Measurements from ENCODE around the gene ITIH4.

The ITIH4 gene

DNA sequence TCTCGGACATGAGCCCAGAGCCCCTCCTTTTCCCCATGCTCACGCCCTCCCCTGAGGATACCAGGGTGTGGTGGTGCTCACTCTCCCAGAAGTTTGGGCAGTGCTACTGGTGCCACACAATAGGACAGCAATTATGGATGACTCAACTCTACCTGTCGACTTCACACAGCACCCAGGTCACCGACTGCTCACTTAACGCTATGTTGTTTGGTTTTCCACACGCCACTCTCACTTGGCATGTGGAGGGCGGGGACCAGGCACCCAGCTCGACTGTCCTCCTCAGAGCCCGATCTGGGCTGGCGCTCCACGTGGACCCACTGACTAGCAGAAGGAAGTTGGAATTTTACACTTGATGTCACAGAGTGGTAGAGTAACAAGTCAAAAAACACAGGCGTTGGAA, 36.0 kb upstream of the ITIH4 start:
- H3K9ac ChIP-seq (ENCODE audit: low read length), result no peak overlapping the region

DNA sequence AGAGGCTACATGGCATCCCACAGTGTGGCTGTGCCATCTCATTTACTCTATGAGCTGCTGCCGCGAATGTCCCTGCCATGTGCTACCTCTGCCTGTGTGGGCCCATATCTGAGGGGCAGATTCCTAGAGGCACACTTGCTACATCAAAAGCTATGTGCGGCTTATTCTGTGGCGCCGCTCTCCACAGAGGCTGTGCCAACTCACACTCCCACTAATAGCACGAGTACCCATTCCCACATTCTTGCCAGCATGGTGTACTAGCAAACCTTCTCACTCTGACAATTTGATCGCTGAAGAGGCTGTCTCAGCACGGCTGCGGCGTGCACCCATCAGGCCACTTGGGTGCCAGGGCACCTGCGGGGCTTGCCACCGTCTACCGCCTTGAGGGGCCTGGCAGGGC, 35.5 kb upstream of the ITIH4 start:
- H3K9me3 ChIP-seq (ENCODE audit: low read length), result no peaks in the 10 kb centered on the region
- H3K4me1 ChIP-seq (ENCODE audit: insufficient read depth, low read length), result no peaks in the 10 kb centered on the region
- H3K4me3 ChIP-seq (ENCODE audit: low read depth in 1 of 2, low read length in 2 of 2), result no peak overlapping the region
- H3K9ac ChIP-seq (ENCODE audit: low read length), result no peak overlapping the region
- no peak overlapping the region for H3K27ac ChIP-seq (ENCODE audit: low read depth, low read length)
- no peaks in the 10 kb centered on the region for H3K27me3 ChIP-seq (ENCODE audit: control insufficient read depth in 1 of 2, insufficient read depth in 2 of 2, low read length in 2 of 2)
- H3K36me3 ChIP-seq (ENCODE audit: insufficient read depth, low read length), result no peaks in the 10 kb centered on the region

More for the DNA sequence above, 36.0 kb upstream of the ITIH4 start:
- Histone ChIP-seq H3K36me3 (ENCODE audit: insufficient read depth, low read length) (no peaks in the 10 kb centered on the region), H3K4me1 (ENCODE audit: insufficient read depth, low read length) (no peaks in the 10 kb centered on the region), H3K9me3 (ENCODE audit: low read length) (no peaks in the 10 kb centered on the region), H3K27me3 (ENCODE audit: control insufficient read depth in 1 of 2, insufficient read depth in 2 of 2, low read length in 2 of 2) (no peaks in the 10 kb centered on the region), H3K4me3 (ENCODE audit: low read depth in 1 of 2, low read length in 2 of 2) (no peak overlapping the region), H3K27ac (ENCODE audit: low read depth, low read length) (no peak overlapping the region)

DNA sequence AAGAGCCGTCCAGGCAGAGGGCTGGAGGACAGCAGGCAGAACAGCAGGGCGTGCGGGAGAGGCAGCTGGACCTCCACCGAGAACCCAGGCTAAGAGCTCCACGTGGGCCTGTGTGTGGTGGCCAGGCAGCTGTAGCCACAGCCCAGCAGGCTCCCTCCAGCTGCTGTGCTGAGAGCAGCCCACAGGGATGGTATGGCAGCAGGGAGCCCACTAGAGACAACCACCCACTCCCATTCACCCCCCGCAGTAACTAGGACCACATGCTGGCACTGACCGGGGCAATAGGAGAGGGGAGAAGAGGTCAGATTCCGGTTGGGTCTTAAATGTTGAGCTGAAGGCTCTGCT, 29.9 kb upstream of the ITIH4 start:
- Histone ChIP-seq H3K36me3 (ENCODE audit: insufficient read depth, low read length) (no peaks in the 10 kb centered on the region), H3K4me1 (ENCODE audit: insufficient read depth, low read length) (peaks cover 11% of the 10 kb centered on the region), H3K9ac (ENCODE audit: low read length) (no peak overlapping the region), H3K27ac (ENCODE audit: low read depth, low read length) (no peak overlapping the region), H3K27me3 (ENCODE audit: control insufficient read depth in 1 of 2, insufficient read depth in 2 of 2, low read length in 2 of 2) (no peaks in the 10 kb centered on the region), H3K4me3 (ENCODE audit: low read depth in 1 of 2, low read length in 2 of 2) (no peak overlapping the region), H3K9me3 (ENCODE audit: low read length) (no peaks in the 10 kb centered on the region)

DNA sequence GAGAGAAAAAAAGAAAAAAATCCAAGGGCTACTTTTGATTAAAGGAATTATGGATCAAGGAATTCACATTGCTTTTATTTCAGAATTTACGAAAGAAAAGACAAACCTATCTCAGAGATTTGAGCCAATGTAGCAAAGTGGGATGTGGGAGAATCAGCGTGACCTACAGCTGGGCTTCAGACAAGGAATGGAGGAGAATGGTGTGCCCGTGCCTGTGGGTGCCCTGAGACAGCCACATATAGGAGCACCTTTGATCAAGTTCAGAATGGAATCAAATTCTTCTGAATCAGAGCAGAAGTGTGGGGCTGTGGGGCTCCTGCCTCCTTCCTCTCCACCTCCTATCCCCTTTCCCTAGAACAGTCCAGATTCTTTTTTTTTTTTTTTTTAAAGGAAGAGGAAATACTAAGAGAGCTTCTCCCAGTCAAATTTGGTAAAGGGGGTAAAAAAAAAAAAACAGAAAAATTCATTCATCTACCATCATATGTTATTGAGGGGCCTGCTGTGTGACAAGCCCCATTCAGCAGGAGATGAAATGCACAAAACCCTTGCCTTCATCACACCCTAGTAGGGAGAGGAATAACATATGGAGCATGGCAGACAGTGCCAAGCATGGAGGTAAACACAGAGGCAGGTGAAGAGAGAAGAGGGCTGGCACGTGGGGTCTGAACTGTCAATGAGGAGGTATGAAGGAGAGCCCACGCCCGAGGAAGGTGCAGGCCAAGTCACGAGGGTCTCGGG, 29.4 kb upstream of the ITIH4 start:
- Histone ChIP-seq H3K27me3 (ENCODE audit: control insufficient read depth in 1 of 2, insufficient read depth in 2 of 2, low read length in 2 of 2) (no peaks in the 10 kb centered on the region), H3K9ac (ENCODE audit: low read length) (no peak overlapping the region), H3K9me3 (ENCODE audit: low read length) (no peaks in the 10 kb centered on the region), H3K4me3 (ENCODE audit: low read depth in 1 of 2, low read length in 2 of 2) (no peak overlapping the region), H3K4me1 (ENCODE audit: insufficient read depth, low read length) (peaks cover 11% of the 10 kb centered on the region), H3K36me3 (ENCODE audit: insufficient read depth, low read length) (peaks cover 2% of the 10 kb centered on the region), H3K27ac (ENCODE audit: low read depth, low read length) (no peak overlapping the region)

DNA sequence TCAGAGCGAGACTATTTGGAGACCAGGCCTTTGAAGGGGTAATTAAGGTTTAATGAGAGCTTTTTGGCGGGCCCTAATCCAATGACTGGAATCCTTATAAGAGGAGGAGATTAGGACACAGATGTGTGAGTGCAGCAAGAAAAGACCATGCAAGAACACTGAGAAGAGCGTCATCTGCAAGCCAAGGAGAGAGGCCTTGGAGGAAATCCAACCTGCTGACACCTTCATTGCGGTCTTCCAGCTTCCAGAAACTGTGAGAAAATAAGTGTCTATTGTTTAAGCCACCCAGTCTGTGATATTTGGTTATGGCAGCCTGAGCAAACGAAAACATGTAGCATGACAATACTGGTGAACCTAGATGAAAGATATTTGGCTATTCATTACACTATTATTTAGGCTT, 27.4 kb upstream of the ITIH4 start:
- Histone ChIP-seq H3K27me3 (ENCODE audit: control insufficient read depth in 1 of 2, insufficient read depth in 2 of 2, low read length in 2 of 2) (no peaks in the 10 kb centered on the region), H3K9ac (ENCODE audit: low read length) (no peak overlapping the region), H3K27ac (ENCODE audit: low read depth, low read length) (no peak overlapping the region), H3K9me3 (ENCODE audit: low read length) (no peaks in the 10 kb centered on the region), H3K4me3 (ENCODE audit: low read depth in 1 of 2, low read length in 2 of 2) (no peak overlapping the region), H3K36me3 (ENCODE audit: insufficient read depth, low read length) (peaks cover 4% of the 10 kb centered on the region), H3K4me1 (ENCODE audit: insufficient read depth, low read length) (peaks cover 11% of the 10 kb centered on the region)

DNA sequence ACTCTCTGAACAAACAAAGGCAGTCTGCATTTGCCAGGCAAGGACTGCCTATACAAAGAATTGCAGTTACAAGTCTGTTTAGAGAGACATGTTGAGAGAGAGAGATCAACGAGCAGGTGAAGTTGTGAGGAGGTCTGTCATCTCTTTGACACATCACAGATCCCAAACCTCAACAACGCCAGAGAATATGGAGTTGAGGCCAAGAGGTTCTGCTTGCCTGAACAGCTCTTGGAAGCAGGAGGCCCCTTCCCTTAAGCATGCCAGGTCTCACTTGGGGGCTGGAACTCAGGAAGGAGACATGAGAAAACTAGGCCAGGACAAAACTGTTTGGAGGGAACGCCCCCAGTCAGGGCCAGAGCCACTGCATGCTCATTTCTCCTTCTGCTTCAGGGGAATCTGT, 26.7 kb upstream of the ITIH4 start:
- Histone ChIP-seq H3K9me3 (ENCODE audit: low read length) (no peaks in the 10 kb centered on the region), H3K36me3 (ENCODE audit: insufficient read depth, low read length) (peaks cover 11% of the 10 kb centered on the region)

DNA sequence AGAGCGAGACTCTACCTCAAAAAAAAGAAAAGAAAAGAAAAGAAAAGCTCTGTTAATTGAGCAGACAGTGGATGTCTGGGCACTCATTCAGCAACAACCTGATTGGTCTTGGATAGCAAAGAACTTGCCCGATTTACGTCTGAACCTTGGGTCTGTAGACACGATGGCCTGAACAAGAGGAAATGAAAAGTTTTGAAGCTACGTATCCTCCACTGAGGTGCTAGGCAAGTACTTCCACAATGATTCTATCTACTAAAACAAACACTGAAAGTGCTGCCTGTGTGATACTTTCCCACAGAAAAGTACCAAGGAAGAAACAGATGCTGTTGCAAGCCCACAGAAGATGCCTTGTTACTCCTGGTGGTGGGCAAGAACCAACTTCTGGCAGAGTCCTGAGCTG, 26.2 kb upstream of the ITIH4 start:
- no peak overlapping the region for H3K27ac ChIP-seq (ENCODE audit: low read depth, low read length)
- H3K4me3 ChIP-seq (ENCODE audit: low read depth in 1 of 2, low read length in 2 of 2), result no peak overlapping the region
- no peak overlapping the region for H3K9ac ChIP-seq (ENCODE audit: low read length)
- no peaks in the 10 kb centered on the region for H3K9me3 ChIP-seq (ENCODE audit: low read length)
- no peaks in the 10 kb centered on the region for H3K27me3 ChIP-seq (ENCODE audit: control insufficient read depth in 1 of 2, insufficient read depth in 2 of 2, low read length in 2 of 2)
- peaks cover 11% of the 10 kb centered on the region for H3K4me1 ChIP-seq (ENCODE audit: insufficient read depth, low read length)
- peaks cover 16% of the 10 kb centered on the region for H3K36me3 ChIP-seq (ENCODE audit: insufficient read depth, low read length)

More for the DNA sequence above, 26.7 kb upstream of the ITIH4 start:
- no peak overlapping the region for H3K9ac ChIP-seq (ENCODE audit: low read length)
- no peak overlapping the region for H3K4me3 ChIP-seq (ENCODE audit: low read depth in 1 of 2, low read length in 2 of 2)
- no peaks in the 10 kb centered on the region for H3K27me3 ChIP-seq (ENCODE audit: control insufficient read depth in 1 of 2, insufficient read depth in 2 of 2, low read length in 2 of 2)
- H3K4me1 ChIP-seq (ENCODE audit: insufficient read depth, low read length), result peaks cover 11% of the 10 kb centered on the region
- H3K27ac ChIP-seq (ENCODE audit: low read depth, low read length), result no peak overlapping the region

DNA sequence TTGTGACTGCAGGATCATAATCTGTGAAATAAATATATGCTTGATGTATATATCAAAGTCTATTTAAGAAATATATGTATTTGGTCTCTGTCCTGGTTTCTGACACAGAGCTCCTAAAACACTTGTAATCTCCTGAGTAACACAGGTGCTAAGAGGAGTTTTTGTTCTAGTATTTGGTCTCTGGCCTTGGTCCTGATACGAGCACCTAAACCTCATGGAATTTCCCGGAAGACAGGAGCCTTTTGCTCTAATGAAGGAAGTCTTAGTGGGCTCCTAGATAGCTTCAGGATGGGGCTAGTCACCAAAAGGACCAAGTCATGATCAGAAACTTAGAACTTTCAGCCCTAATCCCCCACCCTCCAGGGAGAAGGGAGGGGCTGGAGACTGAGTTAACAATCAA, 23.5 kb upstream of the ITIH4 start:
- H3K27ac ChIP-seq (ENCODE audit: low read depth, low read length), result no peak overlapping the region
- H3K4me3 ChIP-seq (ENCODE audit: low read depth in 1 of 2, low read length in 2 of 2), result no peak overlapping the region
- H3K4me1 ChIP-seq (ENCODE audit: insufficient read depth, low read length), result peaks cover 11% of the 10 kb centered on the region
- H3K27me3 ChIP-seq (ENCODE audit: control insufficient read depth in 1 of 2, insufficient read depth in 2 of 2, low read length in 2 of 2), result no peaks in the 10 kb centered on the region
- no peak overlapping the region for H3K9ac ChIP-seq (ENCODE audit: low read length)
- no peaks in the 10 kb centered on the region for H3K9me3 ChIP-seq (ENCODE audit: low read length)
- H3K36me3 ChIP-seq (ENCODE audit: insufficient read depth, low read length), result peaks cover 30% of the 10 kb centered on the region

DNA sequence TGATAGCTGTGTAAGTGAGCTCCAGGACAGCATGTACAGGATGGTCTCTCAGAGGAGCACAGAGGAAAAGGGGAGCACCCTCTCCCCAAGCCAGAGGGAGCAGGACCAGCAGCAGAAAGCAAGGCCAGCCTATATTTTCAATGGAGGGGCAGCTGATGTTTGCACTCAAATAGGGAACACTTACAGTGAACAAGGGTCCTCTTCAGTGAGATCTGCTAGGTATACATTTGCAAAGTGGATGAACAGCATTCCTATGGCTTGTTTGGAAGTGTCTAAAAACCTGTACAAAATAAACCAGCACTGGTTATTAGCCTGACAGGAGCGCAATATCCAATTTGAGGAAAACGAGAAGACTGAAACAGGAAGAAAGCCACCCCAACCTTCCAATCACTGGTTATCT, 21.9 kb upstream of the ITIH4 start:
- Histone ChIP-seq H3K27ac (ENCODE audit: low read depth, low read length) (no peak overlapping the region), H3K9me3 (ENCODE audit: low read length) (no peaks in the 10 kb centered on the region), H3K36me3 (ENCODE audit: insufficient read depth, low read length) (peaks cover 30% of the 10 kb centered on the region), H3K9ac (ENCODE audit: low read length) (no peak overlapping the region), H3K4me3 (ENCODE audit: low read depth in 1 of 2, low read length in 2 of 2) (no peak overlapping the region), H3K4me1 (ENCODE audit: insufficient read depth, low read length) (peaks cover 7% of the 10 kb centered on the region), H3K27me3 (ENCODE audit: control insufficient read depth in 1 of 2, insufficient read depth in 2 of 2, low read length in 2 of 2) (no peaks in the 10 kb centered on the region)

DNA sequence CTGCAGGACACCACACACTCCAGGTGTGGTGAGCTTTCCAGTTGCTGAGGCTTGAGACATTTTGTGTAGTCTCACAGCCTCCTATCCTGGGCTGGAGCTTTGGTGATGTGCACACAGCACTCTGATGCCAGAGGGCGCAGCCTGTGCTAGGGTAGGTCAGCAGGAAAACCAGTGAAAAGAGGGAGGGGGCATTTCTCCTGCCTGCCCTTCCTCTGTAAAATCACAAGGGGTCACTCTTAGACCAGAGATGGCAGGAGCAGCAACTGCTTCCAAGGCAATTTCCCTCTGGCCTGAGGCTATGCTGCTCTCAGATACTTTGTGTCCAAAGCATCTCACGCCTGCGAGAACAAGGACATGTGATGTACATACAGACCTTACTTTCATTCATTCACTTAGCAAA, 20.9 kb upstream of the ITIH4 start:
- no peak overlapping the region for H3K9ac ChIP-seq (ENCODE audit: low read length)
- H3K27me3 ChIP-seq (ENCODE audit: control insufficient read depth in 1 of 2, insufficient read depth in 2 of 2, low read length in 2 of 2), result no peaks in the 10 kb centered on the region
- H3K27ac ChIP-seq (ENCODE audit: low read depth, low read length), result no peak overlapping the region
- H3K4me1 ChIP-seq (ENCODE audit: insufficient read depth, low read length), result peaks cover 1% of the 10 kb centered on the region
- H3K9me3 ChIP-seq (ENCODE audit: low read length), result no peaks in the 10 kb centered on the region
- H3K36me3 ChIP-seq (ENCODE audit: insufficient read depth, low read length), result peaks cover 30% of the 10 kb centered on the region
- H3K4me3 ChIP-seq (ENCODE audit: low read depth in 1 of 2, low read length in 2 of 2), result no peak overlapping the region

DNA sequence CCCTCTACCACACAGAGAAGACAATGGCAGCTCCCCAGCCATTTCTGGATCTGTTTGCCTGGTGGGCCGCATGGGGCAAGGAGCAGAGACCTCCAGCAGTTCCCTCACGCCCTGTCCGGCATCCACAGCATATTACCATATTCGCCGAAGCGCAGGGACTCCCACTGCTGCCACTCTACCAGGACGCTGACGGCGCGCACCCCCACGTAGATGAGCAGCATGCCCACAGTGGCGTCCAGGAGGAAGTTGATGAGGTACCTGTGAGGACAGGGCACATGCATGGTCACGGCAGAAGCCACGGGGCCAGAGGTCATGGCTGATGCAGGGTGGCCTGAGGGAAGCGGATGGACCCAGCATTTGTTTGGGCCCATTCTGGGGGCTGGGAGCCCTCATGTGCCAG, 19.2 kb upstream of the ITIH4 start:
- H3K27me3 ChIP-seq (ENCODE audit: control insufficient read depth in 1 of 2, insufficient read depth in 2 of 2, low read length in 2 of 2), result no peaks in the 10 kb centered on the region
- no peak overlapping the region for H3K9ac ChIP-seq (ENCODE audit: low read length)
- H3K27ac ChIP-seq (ENCODE audit: low read depth, low read length), result no peak overlapping the region
- H3K36me3 ChIP-seq (ENCODE audit: insufficient read depth, low read length), result peaks cover 27% of the 10 kb centered on the region
- no peak overlapping the region for H3K4me3 ChIP-seq (ENCODE audit: low read depth in 1 of 2, low read length in 2 of 2)
- H3K9me3 ChIP-seq (ENCODE audit: low read length), result no peaks in the 10 kb centered on the region
- peaks cover 18% of the 10 kb centered on the region for H3K4me1 ChIP-seq (ENCODE audit: insufficient read depth, low read length)

DNA sequence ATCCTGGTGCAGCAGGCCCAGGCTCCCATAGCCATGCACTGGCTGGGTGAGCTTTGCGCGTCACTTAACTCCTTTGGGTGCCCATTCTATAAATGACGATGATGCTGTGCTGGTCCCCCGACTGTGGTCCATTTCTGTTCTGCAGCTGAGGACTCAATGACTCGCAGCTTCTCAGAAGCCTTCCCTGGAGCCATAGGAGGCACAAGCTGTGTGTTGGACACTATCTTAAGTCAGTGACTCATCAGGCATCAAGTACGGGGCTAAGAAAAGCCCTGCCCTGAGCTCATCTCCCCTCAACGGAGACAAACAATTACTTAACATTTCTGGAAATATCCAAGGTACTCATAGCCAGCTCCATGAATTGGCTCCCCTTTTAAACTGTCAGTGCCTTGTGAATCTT, 18.1 kb upstream of the ITIH4 start:
- no peak overlapping the region for H3K4me3 ChIP-seq (ENCODE audit: low read depth in 1 of 2, low read length in 2 of 2)
- peaks cover 26% of the 10 kb centered on the region for H3K36me3 ChIP-seq (ENCODE audit: insufficient read depth, low read length)
- H3K9ac ChIP-seq (ENCODE audit: low read length), result no peak overlapping the region
- peaks cover 23% of the 10 kb centered on the region for H3K4me1 ChIP-seq (ENCODE audit: insufficient read depth, low read length)
- no peaks in the 10 kb centered on the region for H3K9me3 ChIP-seq (ENCODE audit: low read length)
- H3K27ac ChIP-seq (ENCODE audit: low read depth, low read length), result no peak overlapping the region
- H3K27me3 ChIP-seq (ENCODE audit: control insufficient read depth in 1 of 2, insufficient read depth in 2 of 2, low read length in 2 of 2), result no peaks in the 10 kb centered on the region

Measured in muscle layer of colon (tissue), 2 donors.